HG03103 (cell line): ENCODE measurements around the gene TKT.

Source experiments
- ATAC-seq: cut with Tn5 transposase; IDR thresholded peaks from one replicate; pipeline ENCODE4 v1.9.1; 2021; ENCODE audit warnings: low read depth; ENCODE audit not compliant: unreplicated experiment

The TKT gene

DNA sequence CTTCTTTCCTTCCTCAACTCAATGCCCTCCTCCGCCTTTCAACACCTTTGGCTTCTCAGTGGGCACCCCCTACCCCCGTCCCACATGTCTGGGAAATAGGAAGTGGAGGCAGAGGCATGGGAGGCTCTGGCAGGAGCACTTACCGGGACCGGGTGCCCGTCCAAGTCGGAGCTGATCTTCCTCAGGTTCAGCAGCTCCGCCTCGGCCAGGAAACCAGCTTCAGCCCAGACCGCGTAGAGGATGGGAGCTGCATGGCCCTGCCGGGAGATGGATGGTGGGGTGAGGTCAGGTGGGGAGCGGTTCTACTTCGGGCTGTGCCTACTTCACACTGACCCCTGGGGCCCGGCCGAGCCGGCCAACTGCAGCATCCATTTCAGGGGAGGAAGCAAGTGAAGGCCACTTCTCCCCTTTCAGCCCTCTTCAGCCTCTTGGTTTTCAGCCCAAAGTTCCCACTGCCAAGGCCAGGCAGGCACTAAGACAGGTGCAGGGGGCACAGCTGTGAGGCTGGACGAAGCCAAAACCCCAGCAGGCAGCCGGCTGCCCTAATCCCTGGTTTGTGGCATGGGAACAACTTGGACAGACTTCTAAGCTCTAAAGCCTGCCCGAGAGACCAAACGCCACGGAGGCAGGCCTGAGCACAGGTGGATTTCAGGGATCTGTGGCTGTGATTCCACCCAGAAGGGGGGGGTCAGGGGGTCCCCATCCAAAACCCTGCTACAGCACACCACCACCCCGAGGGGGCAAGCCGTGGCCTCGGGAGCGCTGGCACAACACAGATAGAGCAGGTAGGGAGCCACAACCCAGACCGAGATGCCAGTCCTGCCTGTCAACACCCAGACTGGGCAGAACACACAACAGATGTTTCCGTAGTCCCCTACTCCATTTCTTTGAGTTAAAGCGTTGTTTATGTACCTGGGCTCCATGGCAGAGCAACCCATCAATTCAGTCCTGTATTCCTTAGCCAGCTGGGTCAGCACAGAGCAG, 14.5 kb downstream of the TKT start:
- no peak for ATAC-seq

DNA sequence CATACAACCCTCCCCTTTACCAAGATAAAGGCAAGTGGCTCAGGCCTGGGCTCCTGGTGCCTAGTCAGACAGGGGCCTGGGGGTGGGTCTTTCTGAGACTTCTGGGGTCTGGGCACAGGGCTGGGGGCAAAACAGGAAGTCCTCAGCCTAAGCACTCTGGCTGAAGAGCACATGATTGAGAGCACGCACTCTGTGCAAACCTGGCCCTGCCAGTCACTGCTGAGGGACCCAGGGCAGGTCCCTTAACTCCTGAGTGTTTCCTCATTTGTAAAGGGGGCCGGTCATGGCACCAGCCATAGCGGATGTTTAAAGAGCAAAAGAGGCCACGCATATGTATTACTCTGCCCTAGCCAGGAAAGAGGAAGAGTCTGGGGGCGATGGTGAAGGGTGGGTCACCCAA, 16.0 kb downstream of the TKT start:
- no peak for ATAC-seq

DNA sequence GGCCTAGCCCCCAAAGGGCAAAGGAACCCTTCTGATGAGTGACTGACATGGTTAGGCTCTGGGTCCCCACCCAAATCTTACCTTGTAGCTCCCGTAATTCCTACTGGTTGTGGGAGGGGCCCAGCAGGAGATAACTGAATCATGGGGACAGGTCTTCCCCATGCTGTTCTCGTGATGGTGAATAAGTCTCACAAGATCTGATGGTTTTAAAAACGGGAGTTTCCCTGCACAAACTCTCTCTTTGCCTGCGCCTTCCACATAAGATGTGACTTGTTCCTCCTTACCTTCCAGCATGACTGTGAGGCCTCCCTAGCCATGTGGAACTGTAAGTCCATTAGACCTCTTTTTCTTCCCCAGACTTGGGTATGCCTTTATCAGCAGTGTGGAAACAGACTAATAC, 16.9 kb downstream of the TKT start:
- ATAC-seq, result no peak

DNA sequence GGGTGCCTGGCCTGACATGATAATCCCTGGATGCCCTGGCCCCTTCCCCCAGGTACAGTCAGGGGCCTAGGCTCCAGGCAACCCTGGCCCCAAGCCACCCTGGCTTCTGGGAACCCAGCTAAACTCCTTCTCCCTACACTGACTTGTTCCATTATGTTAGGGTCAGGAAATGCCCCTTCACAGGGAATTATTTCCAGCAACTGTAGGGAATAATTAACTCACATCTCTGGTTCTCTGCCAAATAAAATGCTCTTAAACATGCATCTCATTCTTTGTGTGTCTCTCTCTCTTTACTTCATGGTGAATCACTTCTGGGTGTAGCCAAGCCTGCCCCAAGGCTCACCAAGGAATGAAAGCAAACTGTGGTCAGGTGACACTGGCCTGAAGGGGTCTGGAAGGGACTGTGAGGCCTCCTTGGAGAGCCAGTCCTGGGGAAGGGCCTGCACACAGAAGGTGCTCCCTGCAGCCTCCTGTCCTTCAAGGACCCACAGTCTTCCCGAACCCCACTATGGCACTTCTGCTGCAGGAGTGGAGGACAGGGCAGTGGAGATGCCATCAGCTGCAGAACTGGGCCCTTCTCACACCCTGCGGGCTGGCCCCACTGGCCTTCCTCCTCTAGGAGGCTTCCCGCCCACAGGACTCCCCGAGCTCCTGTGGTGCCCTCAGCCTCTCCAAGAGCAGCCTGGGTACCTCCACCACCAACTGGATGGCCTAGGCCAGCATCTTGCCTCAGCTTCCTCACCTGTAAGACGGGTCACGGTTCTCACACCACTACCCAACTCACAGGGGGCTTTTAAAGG, 17.6 kb downstream of the TKT start:
- ATAC-seq, result no peak

DNA sequence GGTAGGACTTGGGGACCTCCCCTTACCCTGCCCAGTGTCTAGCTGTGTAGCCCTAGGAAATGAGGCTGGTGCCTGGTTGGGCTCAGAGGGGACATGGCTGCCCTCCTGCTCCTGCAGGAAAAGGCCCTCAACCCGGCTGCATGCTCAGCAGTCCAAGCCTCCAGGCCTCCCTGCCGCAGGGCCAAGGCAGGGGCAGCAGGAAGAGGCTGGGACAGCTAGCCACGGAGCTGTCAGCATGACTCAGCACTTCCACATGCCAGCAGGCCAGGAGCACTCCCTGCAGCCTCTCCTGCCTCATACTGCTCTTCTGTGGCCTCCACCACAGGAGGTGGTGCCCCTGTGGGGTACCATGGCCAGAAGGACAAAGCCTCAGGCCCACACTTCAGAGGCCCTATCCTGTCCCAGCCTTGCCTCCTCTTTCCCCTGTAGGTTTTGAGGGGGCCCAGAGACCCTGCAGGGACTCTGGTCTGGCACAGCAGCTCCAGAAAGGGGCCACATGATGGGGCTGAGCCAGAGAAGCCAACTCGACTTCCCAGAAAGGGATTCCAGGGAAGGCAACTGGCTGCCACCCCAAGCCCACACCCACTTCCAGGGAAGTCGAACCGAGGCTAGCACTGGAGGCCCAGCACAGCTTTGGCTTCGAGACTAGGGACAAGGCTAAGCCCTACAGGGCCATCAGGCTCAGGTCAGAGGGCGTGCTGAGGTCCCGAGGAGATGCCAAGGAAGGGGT, 19.5 kb downstream of the TKT start:
- ATAC-seq, result no peak

DNA sequence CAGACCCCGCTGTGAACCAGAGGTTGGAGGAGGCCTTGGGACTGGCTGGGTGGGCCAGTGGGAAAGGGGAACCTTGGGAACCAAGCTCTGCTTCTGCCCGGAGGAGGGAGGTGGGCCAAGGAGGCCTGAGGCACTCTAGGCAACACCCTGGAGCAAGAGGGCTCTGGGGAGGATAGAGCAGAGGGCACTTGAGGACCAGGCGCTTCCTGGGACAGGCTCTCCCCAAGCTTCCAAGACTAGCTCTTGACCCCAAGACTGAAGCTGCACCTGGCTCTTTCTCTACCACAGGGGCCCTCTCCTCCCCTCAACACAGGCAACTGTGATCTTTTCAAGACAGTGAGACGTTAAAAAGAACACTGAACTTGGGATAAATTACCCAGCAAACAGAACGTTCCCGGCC, 20.3 kb downstream of the TKT start:
- ATAC-seq, result no peak

DNA sequence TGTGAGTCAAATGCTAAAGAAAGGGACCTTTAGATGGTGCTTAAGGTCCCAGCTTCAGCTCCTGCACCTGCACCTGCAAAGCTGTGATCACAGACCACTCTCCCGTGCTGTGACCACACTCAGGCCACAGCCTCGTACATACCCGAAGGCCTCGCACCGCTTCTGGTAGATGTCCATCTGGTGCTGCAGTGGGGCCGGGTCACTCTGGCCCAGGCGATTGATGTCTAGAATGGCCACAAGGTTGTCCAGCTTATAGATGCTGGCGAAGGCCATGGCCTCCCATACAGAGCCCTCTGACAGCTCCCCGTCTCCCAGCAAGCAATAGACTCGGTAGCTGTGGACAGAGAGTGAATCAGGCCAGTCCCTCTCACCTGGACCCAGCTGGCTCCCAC, 21.0 kb downstream of the TKT start:
- no peak for ATAC-seq

DNA sequence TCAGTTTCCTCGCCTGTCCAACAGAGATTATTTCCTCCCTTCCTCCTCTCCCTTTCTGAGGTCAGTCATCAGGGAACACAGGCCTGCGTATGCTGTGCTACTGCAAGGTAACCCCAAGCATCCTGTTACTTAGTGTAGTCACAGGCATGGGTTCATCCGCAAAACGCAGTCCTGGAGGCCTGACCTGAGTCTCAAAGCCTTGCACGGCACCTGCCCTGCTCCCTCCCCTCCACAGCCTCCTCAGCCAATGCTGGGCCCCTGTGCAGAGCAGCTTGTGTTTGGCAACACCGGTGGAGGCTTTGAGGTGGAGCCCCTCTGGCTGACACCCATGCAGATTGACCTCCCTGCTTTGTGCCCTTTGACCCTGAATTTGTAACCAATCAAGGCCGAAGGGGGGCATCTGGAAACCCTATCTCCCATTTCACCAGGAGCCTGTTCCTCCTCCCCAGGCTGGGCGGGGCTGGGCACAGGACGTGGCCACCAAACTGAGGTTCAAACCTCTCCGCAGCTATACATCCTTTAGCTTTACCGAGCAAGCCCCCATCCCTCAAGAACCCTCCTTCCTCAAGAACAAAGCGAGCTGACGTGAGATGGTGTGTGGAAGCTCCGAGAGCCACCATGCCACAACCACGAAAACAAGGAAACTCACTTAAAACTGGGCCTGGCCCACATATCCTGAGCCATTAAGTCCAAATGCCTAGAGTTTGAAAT, 21.5 kb downstream of the TKT start:
- ATAC-seq, result no peak

DNA sequence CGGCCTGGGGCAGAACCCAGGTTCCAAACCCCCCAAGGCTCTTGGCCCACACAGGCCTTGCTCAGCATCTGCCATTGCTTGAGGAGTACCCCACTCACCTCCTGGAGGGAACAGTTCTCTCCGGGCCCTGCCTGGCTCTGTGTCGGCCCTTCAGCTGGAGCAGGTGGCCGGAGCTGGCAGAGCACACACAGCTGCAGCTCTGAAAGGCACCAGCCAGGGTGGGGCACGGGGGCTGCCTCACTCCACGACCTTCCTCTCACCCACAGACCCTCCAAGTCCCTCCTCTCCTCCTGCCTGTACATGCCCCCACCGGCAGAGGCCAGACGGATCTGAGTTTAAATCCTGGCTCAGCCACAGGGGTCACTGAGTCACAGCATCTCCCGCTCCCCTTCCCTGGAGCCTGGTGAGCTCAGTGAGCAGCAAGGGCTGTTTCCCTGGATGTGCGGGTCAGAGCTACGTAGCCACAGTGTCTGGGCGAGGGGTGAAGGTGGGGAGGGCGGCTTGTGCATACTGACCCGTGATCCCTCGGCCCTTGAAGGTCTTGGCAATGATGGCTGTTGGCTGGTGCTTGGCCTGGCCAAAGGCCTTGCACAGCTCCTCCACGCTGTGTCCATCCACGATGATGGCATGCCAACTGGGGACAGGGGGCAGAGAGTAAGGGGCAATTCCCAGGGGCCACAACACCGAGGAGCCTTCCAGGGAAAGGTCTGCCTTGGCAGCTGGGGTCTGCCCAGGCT, 23.0 kb downstream of the TKT start:
- no peak for ATAC-seq

DNA sequence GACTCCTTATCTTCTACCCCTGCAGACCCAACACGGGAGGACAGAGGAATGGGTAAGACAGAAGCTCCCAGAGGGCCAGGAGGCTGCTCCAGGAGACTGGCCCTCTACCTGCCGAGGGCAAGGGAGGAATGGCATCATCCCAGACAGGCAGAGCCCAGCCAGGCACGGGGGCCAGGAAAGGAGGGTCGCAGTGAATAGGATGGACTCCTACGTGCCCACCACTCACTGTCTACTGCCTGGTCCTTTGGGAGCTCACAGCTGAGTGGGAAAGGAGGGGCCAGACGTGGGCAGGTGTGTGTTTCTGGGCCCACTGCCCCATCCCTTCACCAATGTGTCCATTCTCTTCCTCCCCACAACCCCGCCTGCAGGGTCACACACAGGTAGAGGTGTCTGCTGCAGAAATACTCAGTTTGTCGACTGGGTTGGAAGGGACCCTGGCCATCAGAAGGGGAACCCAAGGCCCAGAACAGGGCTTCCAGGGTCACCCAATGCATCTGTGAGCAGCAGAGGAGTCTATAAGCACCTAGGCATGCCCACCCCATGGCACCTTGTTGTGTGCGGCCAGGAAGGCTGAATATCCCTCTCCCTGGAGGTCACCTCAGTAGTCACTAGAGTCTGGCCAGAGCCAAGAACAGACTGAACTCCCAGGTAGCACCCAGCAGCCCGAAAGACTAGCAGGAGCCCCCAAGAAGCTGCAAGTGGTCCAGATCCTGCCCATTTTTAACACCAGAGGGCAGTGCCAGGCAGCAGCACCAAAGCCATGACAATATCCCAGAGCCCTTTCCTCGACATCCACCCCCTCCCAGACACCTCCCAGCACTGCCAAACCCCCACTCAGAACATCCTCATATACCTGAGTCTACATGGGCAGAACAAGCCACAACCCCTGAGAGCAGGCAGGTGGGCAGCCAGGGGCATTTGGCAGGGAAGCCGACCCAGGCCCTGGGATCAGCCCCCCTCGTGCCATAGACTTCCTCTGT, 24.0 kb downstream of the TKT start:
- ATAC-seq, result no peak

DNA sequence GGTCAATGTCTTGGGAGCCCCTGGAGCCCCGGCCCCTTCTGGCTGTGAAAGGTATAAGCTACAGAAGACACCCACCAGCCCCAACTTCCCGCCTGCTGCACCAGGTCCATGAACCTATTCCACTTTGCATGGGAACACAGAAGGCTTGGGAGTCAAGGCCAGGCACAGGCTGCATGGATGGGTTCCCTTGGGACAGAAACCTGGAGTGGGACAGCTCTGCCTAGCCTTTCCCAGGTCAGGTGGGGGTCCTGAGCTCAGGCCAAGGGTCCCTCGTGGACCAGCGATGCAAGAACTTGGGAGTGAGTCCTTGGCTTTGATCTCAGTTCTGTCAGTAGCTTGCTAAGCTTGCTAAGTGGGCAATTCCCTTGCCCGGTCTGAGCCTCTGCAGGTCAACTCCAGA, 25.0 kb downstream of the TKT start:
- ATAC-seq, result no peak

DNA sequence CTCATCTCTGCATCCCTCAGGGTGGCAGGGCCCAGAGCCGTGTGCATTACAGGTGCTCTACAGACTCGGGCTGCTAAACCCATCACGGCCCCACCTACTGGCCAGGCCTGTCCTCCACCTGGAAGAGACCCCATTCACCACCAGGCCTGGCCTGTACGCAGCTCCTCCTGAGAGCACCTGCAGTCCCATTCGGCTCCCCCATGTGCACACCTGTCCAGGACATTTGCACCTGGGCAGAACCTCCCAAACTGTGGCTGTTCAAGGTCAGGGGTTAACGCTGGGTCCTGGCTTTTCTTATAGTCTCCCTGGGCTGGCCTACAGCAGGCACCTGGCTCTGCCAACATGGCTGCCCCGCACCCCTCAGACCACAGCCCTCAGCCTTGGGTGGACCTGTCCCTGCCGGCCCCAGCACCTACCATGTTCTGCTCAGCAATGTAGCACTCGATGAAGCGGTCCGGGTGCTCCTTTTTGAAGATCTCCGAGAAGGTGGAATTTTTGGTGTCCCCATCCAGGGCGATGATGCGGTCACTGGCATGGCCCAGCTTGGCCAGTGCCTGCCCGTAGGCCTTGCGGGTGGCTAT, 25.7 kb downstream of the TKT start:
- ATAC-seq, result no peak

DNA sequence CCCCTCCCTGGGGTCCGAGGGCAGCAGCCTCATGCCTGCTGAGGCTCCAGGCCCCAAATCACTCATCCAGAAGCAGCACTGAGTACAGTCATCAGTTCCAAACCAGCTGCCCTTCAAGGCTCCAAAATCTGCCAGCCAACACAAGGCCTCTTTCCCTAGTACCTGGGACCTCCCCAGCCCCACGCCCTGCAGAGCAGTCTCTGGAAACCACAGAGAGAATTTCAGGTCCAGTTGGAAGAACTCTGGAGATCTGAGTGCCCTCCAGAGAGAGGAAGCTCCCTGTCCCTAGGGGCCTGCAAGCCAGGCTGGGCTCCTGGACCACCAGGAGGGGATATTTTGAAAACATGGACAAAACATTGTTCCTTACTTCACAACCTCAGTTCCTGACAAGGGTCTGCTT, 26.2 kb downstream of the TKT start:
- no peak for ATAC-seq

DNA sequence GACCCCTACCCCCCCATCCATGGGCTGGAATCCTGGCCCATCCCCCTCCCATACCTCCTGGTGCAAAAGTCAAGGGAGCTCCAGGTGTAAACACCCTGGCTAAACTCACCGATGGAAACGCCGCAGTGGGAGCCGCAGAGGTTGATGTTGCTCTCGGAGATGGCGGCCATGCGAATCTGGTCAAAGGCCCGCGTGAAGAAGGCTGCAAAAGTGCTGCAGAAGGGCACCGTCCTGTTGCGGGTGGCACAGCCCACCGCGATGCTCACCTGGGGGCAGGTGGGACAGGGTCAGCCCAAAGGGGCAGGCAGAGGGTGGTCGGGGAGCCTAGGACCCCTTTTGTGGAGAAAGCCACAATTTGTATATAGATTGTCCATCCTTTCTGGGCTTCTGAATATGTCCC, 26.7 kb downstream of the TKT start:
- ATAC-seq, result no peak

DNA sequence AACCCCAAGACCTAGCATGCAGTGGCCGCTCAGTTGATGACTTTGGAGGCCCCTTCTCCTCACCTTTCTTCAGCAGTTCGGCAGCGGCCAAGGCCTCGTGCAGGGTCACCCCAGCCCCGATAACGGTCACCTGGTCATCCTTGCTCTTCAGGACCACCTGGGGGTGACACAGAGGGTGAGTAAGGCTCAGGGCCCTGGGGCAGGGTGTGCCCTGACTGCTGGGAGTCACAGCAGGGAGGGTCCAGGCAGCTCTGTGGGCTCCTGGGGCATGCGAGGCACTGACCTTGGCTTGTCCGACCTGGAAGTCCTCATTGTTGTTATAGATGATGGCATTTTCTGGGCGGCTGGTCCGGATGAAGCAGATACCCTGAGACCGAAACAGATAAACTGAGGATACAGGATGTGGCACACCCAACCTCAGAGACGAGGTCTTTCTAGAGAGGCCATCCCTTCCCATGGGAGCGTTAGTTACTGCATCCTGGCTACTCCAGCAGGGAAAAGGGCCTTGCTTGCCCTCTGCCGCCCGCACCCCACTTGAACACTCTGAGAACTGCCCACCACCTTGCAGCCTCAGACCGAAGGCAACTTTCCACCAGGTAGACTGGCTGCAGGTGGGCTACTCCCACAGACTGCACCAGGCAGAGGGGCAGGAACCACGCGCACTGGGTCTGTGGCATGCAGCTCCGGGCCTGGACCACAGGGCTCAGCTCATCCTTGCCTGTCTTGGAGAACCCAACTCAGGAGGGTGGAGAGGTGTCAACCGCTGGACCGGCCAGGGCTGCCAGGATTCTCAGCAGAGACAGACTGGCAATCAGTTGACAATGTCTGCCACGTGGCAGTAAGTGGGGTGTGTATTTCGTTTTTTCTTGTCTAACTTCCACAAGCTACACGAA, 27.6 kb downstream of the TKT start:
- no peak for ATAC-seq

DNA sequence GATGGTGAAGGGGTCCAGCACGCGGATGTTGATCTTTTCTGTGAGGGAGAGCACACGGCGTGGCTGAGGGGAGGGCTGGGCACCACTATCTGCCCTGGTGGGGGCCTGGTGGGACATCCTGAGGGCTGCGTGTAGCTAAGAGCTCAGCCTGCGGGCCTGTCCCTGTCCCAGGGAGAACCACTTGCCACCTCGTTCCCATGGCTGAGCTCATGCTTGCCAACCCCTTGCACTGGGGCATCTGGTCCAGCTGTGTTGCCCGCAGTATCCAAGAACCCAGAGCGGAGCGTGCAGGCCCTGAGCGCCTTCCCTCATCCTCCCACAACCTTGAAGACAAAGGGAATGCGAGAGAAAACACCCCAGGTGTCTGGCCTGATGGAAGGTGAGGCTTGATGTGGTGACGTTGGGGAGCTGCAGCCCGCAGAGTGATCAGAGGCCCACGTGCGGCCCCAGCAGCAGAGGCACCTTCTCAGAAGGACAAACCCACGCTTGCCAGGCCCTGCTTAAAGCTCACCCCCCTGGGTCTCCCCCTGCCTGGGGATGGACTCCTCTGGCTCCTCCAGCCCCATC, 28.9 kb downstream of the TKT start:
- no peak for ATAC-seq
